HG03342 (cell line): Measurements from ENCODE around the gene KCNK17.
A peak's percentile ranks its signal among the peaks of the same experiment; 100 is the strongest.

Source experiments
- ATAC-seq: cut with Tn5 transposase; IDR thresholded peaks from one replicate; pipeline ENCODE4 v1.9.1; 2021; ENCODE audit warnings: mild to moderate bottlenecking, moderate library complexity; ENCODE audit not compliant: unreplicated experiment

KCNK17 gene

GRCh38 chr6:39314273-39314795 lies at the start of gene KCNK17:
Gene KCNK17 (minus strand): TSS chr6:39314419. CDS start chr6:39314320, 99 bp downstream.
- ATAC-seq, result no peak

GRCh38 chr6:39363280-39363679 lies 49.1 kb upstream of the KCNK17 start:
- ATAC-seq, result no peak

- no peak for ATAC-seq
Measured at GRCh38 chr6:39362487-39362865, 48.3 kb upstream of the KCNK17 start.

- peak; percentile 65 for ATAC-seq
Measured at GRCh38 chr6:39361657-39362486, 47.7 kb upstream of the KCNK17 start.

- ATAC-seq, result no peak
Measured at GRCh38 chr6:39360378-39360777, 46.2 kb upstream of the KCNK17 start.

GRCh38 chr6:39357998-39358686 lies 43.9 kb upstream of the KCNK17 start:
- no peak for ATAC-seq

GRCh38 chr6:39353698-39354315 lies 39.6 kb upstream of the KCNK17 start:
- no peak for ATAC-seq

GRCh38 chr6:39350723-39351505 lies 36.7 kb upstream of the KCNK17 start:
- ATAC-seq, result no peak

- no peak for ATAC-seq
Measured at GRCh38 chr6:39348740-39349139, 34.5 kb upstream of the KCNK17 start.

- ATAC-seq, result peak; percentile 59
Measured at GRCh38 chr6:39347906-39348585, 33.8 kb upstream of the KCNK17 start.

GRCh38 chr6:39347206-39347605 lies 33.0 kb upstream of the KCNK17 start:
- no peak for ATAC-seq

GRCh38 chr6:39344821-39345280 lies 30.6 kb upstream of the KCNK17 start:
- ATAC-seq, result no peak

GRCh38 chr6:39343396-39343870 lies 29.2 kb upstream of the KCNK17 start:
- ATAC-seq, result no peak

GRCh38 chr6:39342692-39343395 lies 28.6 kb upstream of the KCNK17 start:
- no peak for ATAC-seq

- no peak for ATAC-seq
Measured at GRCh38 chr6:39341937-39342336, 27.7 kb upstream of the KCNK17 start.

- ATAC-seq, result no peak
Measured at GRCh38 chr6:39341352-39341751, 27.1 kb upstream of the KCNK17 start.

- no peak for ATAC-seq
Measured at GRCh38 chr6:39339868-39340550, 25.8 kb upstream of the KCNK17 start.

- no peak for ATAC-seq
Measured at GRCh38 chr6:39339096-39339867, 25.1 kb upstream of the KCNK17 start.
